HCT116 (cell line): ENCODE data around the gene ERBB3. TPM values are rescaled to one million over a fixed set of nuclear protein-coding genes. Genes with fewer than 3 reads are reported as not detected.

ENCODE experiments used
- ATAC-seq: fragments of 200-7000 bp; cut with Tn5 transposase; 2 replicates; pipeline ENCODE4 v1.9.1; 2020; ENCODE audit warnings: mild to moderate bottlenecking, moderate library complexity
- BruUV-seq: library from RNA; stranded (reverse); fragments of 400-500 nt; replicated peaks from 2 replicates; lab custom pipeline; 2021; lab: Mats Ljungman, UMichigan
- CTCF ChIA-PET: fragments of 300-600 bp; sonication (Branson Sonifier 250); formaldehyde crosslinking; loops from one replicate; lab custom pipeline; 2021; ENCODE audit warnings: antibody characterized with exemption; lab: Charles Lee
- POLR2A ChIA-PET: fragments of 300-600, 350-600 bp; sonication (Branson Sonifier 250); formaldehyde crosslinking; loops from one replicate; lab custom pipeline; 2021; ENCODE audit warnings: antibody characterized with exemption; lab: Charles Lee
- RAD21 ChIA-PET, 2 experiments: fragments of 300-600 bp; sonication (Branson Sonifier 250); formaldehyde crosslinking; loops; one replicate each; lab custom pipeline; 2023; ENCODE audit warnings: low total read pairs in 2 of 2; ENCODE audit not compliant: uncharacterized antibody in 2 of 2, unreplicated experiment in 2 of 2, low non-redundant PET in 1 of 2; lab: Charles Lee
- DNase-seq: peaks from one replicate; pipeline ENCODE4 v3.0.0-alpha.2; 2010; ENCODE audit warnings: low read depth, low spot score
- H2AFZ ChIP-seq: fragments of 200-600 bp; shearing (Covaris generic), sonication (generic); 2 replicates; pipeline ENCODE4 v1.6.1; 2017; ENCODE audit warnings: low read depth, mixed run types, mixed read lengths, antibody characterized with exemption, low read length; ENCODE audit not compliant: poor library complexity, severe bottlenecking
- H3K27ac ChIP-seq: 2 replicates; pipeline ENCODE4 v1.5.1; 2012; ENCODE audit warnings: low read depth, low read length
- H3K27me3 ChIP-seq: fragments of 200-600 bp; sonication (generic); 2 replicates; pipeline ENCODE4 v1.6.1; 2016; ENCODE audit warnings: mixed run types, low read length, mixed read lengths; ENCODE audit not compliant: insufficient read depth
- H3K36me3 ChIP-seq, 2 experiments: fragments of 200-500 bp in 1 of 2; fragments of 200-600 bp in 1 of 2; sonication (Bioruptor generic) in 1 of 2; sonication (generic) in 1 of 2; 2 replicates each; pipeline versions ENCODE4 v1.5.1 to v1.6.1; 2014 to 2016; ENCODE audit warnings: low read length in 2 of 2, inconsistent platforms in 1 of 2, mixed read lengths in 1 of 2, mixed run types in 1 of 2; ENCODE audit not compliant: insufficient read depth in 2 of 2, control insufficient read depth in 1 of 2
- H3K4me1 ChIP-seq, 2 experiments: fragments of 200-600 bp in 1 of 2; sonication (generic) in 1 of 2; 2 replicates each; pipeline versions ENCODE4 v1.5.1 to v1.6.1; 2012 to 2017; ENCODE audit warnings: low read length in 2 of 2, inconsistent platforms in 1 of 2, mild to moderate bottlenecking in 1 of 2, mixed read lengths in 1 of 2, mixed run types in 1 of 2, moderate library complexity in 1 of 2; ENCODE audit not compliant: insufficient read depth in 2 of 2, control insufficient read depth in 1 of 2
- H3K4me2 ChIP-seq: fragments of 200-600 bp; sonication (generic); 2 replicates; pipeline ENCODE4 v1.6.1; 2017; ENCODE audit warnings: mixed run types, low read length, mixed read lengths
- H3K4me3 ChIP-seq, 2 experiments: fragments of 200-600 bp in 1 of 2; sonication (generic) in 1 of 2; replicated peaks in 1 of 2; 2 replicates each; pipeline ENCODE4 v1.5.1; 2011 to 2016; ENCODE audit warnings: low read length in 2 of 2, control low read depth in 1 of 2, low read depth in 1 of 2, mild to moderate bottlenecking in 1 of 2, mixed read lengths in 1 of 2, mixed run types in 1 of 2
- H3K79me2 ChIP-seq: fragments of 200-600 bp; sonication (generic); 2 replicates; pipeline ENCODE4 v1.6.1; 2017; ENCODE audit warnings: mild to moderate bottlenecking, mixed run types, low read length, moderate library complexity, mixed read lengths; ENCODE audit not compliant: insufficient read depth
- H3K9ac ChIP-seq: fragments of 200-600 bp; sonication (generic); 2 replicates; pipeline ENCODE4 v1.6.1; 2016; ENCODE audit warnings: low read length, mixed read lengths
- H3K9me2 ChIP-seq: fragments of 200-600 bp; sonication (generic), shearing (Covaris generic); 2 replicates; pipeline ENCODE4 v1.6.1; 2017; ENCODE audit warnings: mixed run types, mild to moderate bottlenecking, moderate library complexity; ENCODE audit not compliant: insufficient read depth
- H3K9me3 ChIP-seq, 2 experiments: fragments of 200-500 bp in 1 of 2; fragments of 200-600 bp in 1 of 2; sonication (Bioruptor generic) in 1 of 2; sonication (generic) in 1 of 2; 2 replicates each; pipeline ENCODE4 v1.6.1; 2014 to 2017; ENCODE audit warnings: low read length in 2 of 2, mixed read lengths in 2 of 2, inconsistent platforms in 1 of 2, low read depth in 1 of 2, mild to moderate bottlenecking in 1 of 2, mixed run types in 1 of 2, moderate library complexity in 1 of 2; ENCODE audit not compliant: control insufficient read depth in 1 of 2, insufficient read depth in 1 of 2
- H4K20me1 ChIP-seq: fragments of 200-600 bp; sonication (generic), shearing (Covaris generic); 2 replicates; pipeline ENCODE4 v1.6.1; 2017; ENCODE audit warnings: mixed run types, mild to moderate bottlenecking, moderate library complexity; ENCODE audit not compliant: insufficient read depth
- CBX3 ChIP-seq: IDR thresholded peaks from 2 replicates; pipeline ENCODE4 v1.6.1; 2012; ENCODE audit warnings: low read depth
- CEBPB ChIP-seq: IDR thresholded peaks from 2 replicates; pipeline ENCODE4 v1.6.1; 2012; ENCODE audit warnings: low read depth
- CTCF ChIP-seq, 3 experiments: fragments of 200-600 bp in 1 of 3; sonication (generic) in 1 of 3; IDR thresholded peaks in 2 of 3; conservative IDR thresholded peaks in 1 of 3; 2 replicates each; pipeline ENCODE4 v1.5.1; 2012 to 2017; ENCODE audit warnings: low read depth in 2 of 3, low read length in 2 of 3, antibody characterized with exemption in 1 of 3, borderline replicate concordance in 1 of 3, control low read depth in 1 of 3, mild to moderate bottlenecking in 1 of 3, mixed read lengths in 1 of 3, mixed run types in 1 of 3, moderate library complexity in 1 of 3; ENCODE audit not compliant: insufficient read depth in 1 of 3
- ELF1 ChIP-seq: IDR thresholded peaks from 2 replicates; pipeline ENCODE4 v1.6.1; 2012; ENCODE audit warnings: low read depth, borderline replicate concordance
- EZH2phosphoT487 ChIP-seq: fragments of 200-600 bp; IDR thresholded peaks from 2 replicates; pipeline ENCODE4 v1.6.1; 2018; ENCODE audit warnings: antibody characterized with exemption, borderline replicate concordance
- MAX ChIP-seq: IDR thresholded peaks from 2 replicates; pipeline ENCODE4 v1.6.1; 2012
- POLR2AphosphoS5 ChIP-seq: IDR thresholded peaks from 2 replicates; pipeline ENCODE4 v1.6.1; 2011; ENCODE audit warnings: mild to moderate bottlenecking, low read depth, low read length, moderate library complexity
- RAD21 ChIP-seq: IDR thresholded peaks from 2 replicates; pipeline ENCODE4 v1.6.1; 2012; ENCODE audit warnings: low read depth, mild to moderate bottlenecking
- SIN3A ChIP-seq: IDR thresholded peaks from 2 replicates; pipeline ENCODE4 v1.6.1; 2012; ENCODE audit warnings: low read depth
- SP1 ChIP-seq: IDR thresholded peaks from 2 replicates; pipeline ENCODE4 v1.6.1; 2012; ENCODE audit warnings: low read depth
- SRF ChIP-seq: IDR thresholded peaks from 2 replicates; pipeline ENCODE4 v1.6.1; 2012; ENCODE audit warnings: low read depth
- TCF7L2 ChIP-seq: IDR thresholded peaks from 2 replicates; pipeline ENCODE4 v1.7.0; 2011; ENCODE audit warnings: borderline replicate concordance, inconsistent platforms; ENCODE audit not compliant: insufficient read depth, insufficient read length; ENCODE audit errors: extremely low read depth
- YY1 ChIP-seq: IDR thresholded peaks from 2 replicates; pipeline ENCODE4 v1.6.1; 2011; ENCODE audit warnings: low read length, low read depth, moderate library complexity, mild to moderate bottlenecking; ENCODE audit not compliant: insufficient replicate concordance; ENCODE audit errors: extremely low read depth
- ZBTB33 ChIP-seq: IDR thresholded peaks from 2 replicates; pipeline ENCODE4 v1.6.1; 2011; ENCODE audit warnings: mild to moderate bottlenecking, low read length, moderate library complexity; ENCODE audit not compliant: insufficient replicate concordance; ENCODE audit errors: extremely low read depth
- intact Hi-C: fragments of 100-400 bp; cut with micrococcal nuclease; formaldehyde crosslinking; loops from 2 replicates; pipeline ENCODE4 v1.10.0; 2022
- total RNA-seq: library from RNA; stranded (reverse); gene quantifications from one replicate; pipeline ENCODE4 v1.2.1, GENCODE V29; 2021; ENCODE audit not compliant: unreplicated experiment

ERBB3 gene
- total RNA-seq, 1 experiment from 2014 or later = 39.7 TPM

GRCh38 chr12:56122637-56123036, 42.7 kb downstream of the ERBB3 start:
- Histone ChIP-seq H3K27ac (no peak overlapping the region), H3K9ac (no peak overlapping the region), H3K9me2 (no peaks in the 10 kb centered on the region), H3K27me3 (no peaks in the 10 kb centered on the region), H3K4me2 (no peak overlapping the region), H3K36me3 (peaks cover 0 to 21% of the 10 kb centered on the region in 2 experiments; a peak in 2 of 4 replicates)
- DNase-seq = no peak
- CTCF ChIA-PET = no interaction called here
- RAD21 ChIA-PET = no interaction called here
- POLR2A ChIA-PET = no interaction called here
- TF ChIP-seq ZBTB33 = no peak
- no peak for TF ChIP-seq SIN3A
- no peak for TF ChIP-seq ELF1
- no peak for TF ChIP-seq CTCF (IDR thresholded peaks at IDR 0.05 in 2 of 3, conservative IDR thresholded peaks at IDR 0.05 in 1 of 3; ENCODE audit: borderline replicate concordance in 1 of 3, insufficient read depth in 1 of 3, low read depth in 2 of 3, low read length in 2 of 3)
- no peak for TF ChIP-seq MAX
- no peak for TF ChIP-seq YY1
- TF ChIP-seq SP1 = no peak
- no peak for TF ChIP-seq CBX3
- TF ChIP-seq POLR2AphosphoS5 = no peak; the same call in 1 of the 2 replicates
- no peak for TF ChIP-seq CEBPB
- no peak for TF ChIP-seq SRF
- TF ChIP-seq RAD21 = no peak
- TF ChIP-seq TCF7L2 = no peak
- no peak for TF ChIP-seq EZH2phosphoT487
- TF ChIP-seq, all 23 proteins: peak for 0
- Histone ChIP-seq H3K79me2 (peaks cover 8% of the 10 kb centered on the region; the same call in 1 of the 2 replicates), H3K4me3 (no peak overlapping the region), H3K4me1 (peaks cover 29 to 45% of the 10 kb centered on the region in 2 experiments), H3K9me3 (no peaks in the 10 kb centered on the region), H4K20me1 (no peaks in the 10 kb centered on the region), H2AFZ (no peak overlapping the region)
- BruUV-seq = no TSS peak
- no peak for ATAC-seq
- intact Hi-C loops = no loop called here
